Measurements from ENCODE around the gene AATF. TPM values are rescaled to one million over a fixed set of nuclear protein-coding genes. Genes with fewer than 3 reads are reported as not detected.

Gene AATF
- total and polyA plus RNA-seq, 2 of the 8 experiments (the other 6 are each of a cell fraction or from before 2014, with no cell fraction given) = 20.1 to 62.8 TPM

DNA sequence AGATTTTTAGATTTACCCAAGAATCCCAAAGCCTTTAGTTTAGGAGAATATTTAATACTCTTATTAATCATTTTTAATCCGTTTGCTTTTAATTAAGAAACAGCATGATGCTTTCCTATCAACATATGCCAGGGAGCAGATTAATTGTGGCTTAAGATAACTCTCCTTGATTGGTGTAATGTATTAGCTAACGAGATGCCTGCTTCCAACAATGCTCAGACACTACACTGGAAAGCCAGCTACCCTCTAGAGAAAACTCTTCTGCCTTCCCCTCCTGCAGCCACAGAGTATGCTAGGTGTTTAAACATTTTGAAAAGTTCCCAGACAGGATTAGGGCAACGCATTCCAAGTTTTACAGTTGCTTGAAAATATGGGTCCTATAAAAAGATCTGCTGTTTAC lies 142.2 kb downstream of the AATF start (continued):
- TF ChIP-seq, protein P1, sequence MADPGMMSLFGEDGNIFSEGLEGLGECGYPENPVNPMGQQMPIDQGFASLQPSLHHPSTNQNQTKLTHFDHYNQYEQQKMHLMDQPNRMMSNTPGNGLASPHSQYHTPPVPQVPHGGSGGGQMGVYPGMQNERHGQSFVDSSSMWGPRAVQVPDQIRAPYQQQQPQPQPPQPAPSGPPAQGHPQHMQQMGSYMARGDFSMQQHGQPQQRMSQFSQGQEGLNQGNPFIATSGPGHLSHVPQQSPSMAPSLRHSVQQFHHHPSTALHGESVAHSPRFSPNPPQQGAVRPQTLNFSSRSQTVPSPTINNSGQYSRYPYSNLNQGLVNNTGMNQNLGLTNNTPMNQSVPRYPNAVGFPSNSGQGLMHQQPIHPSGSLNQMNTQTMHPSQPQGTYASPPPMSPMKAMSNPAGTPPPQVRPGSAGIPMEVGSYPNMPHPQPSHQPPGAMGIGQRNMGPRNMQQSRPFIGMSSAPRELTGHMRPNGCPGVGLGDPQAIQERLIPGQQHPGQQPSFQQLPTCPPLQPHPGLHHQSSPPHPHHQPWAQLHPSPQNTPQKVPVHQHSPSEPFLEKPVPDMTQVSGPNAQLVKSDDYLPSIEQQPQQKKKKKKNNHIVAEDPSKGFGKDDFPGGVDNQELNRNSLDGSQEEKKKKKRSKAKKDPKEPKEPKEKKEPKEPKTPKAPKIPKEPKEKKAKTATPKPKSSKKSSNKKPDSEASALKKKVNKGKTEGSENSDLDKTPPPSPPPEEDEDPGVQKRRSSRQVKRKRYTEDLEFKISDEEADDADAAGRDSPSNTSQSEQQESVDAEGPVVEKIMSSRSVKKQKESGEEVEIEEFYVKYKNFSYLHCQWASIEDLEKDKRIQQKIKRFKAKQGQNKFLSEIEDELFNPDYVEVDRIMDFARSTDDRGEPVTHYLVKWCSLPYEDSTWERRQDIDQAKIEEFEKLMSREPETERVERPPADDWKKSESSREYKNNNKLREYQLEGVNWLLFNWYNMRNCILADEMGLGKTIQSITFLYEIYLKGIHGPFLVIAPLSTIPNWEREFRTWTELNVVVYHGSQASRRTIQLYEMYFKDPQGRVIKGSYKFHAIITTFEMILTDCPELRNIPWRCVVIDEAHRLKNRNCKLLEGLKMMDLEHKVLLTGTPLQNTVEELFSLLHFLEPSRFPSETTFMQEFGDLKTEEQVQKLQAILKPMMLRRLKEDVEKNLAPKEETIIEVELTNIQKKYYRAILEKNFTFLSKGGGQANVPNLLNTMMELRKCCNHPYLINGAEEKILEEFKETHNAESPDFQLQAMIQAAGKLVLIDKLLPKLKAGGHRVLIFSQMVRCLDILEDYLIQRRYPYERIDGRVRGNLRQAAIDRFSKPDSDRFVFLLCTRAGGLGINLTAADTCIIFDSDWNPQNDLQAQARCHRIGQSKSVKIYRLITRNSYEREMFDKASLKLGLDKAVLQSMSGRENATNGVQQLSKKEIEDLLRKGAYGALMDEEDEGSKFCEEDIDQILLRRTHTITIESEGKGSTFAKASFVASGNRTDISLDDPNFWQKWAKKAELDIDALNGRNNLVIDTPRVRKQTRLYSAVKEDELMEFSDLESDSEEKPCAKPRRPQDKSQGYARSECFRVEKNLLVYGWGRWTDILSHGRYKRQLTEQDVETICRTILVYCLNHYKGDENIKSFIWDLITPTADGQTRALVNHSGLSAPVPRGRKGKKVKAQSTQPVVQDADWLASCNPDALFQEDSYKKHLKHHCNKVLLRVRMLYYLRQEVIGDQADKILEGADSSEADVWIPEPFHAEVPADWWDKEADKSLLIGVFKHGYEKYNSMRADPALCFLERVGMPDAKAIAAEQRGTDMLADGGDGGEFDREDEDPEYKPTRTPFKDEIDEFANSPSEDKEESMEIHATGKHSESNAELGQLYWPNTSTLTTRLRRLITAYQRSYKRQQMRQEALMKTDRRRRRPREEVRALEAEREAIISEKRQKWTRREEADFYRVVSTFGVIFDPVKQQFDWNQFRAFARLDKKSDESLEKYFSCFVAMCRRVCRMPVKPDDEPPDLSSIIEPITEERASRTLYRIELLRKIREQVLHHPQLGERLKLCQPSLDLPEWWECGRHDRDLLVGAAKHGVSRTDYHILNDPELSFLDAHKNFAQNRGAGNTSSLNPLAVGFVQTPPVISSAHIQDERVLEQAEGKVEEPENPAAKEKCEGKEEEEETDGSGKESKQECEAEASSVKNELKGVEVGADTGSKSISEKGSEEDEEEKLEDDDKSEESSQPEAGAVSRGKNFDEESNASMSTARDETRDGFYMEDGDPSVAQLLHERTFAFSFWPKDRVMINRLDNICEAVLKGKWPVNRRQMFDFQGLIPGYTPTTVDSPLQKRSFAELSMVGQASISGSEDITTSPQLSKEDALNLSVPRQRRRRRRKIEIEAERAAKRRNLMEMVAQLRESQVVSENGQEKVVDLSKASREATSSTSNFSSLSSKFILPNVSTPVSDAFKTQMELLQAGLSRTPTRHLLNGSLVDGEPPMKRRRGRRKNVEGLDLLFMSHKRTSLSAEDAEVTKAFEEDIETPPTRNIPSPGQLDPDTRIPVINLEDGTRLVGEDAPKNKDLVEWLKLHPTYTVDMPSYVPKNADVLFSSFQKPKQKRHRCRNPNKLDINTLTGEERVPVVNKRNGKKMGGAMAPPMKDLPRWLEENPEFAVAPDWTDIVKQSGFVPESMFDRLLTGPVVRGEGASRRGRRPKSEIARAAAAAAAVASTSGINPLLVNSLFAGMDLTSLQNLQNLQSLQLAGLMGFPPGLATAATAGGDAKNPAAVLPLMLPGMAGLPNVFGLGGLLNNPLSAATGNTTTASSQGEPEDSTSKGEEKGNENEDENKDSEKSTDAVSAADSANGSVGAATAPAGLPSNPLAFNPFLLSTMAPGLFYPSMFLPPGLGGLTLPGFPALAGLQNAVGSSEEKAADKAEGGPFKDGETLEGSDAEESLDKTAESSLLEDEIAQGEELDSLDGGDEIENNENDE (IDR thresholded peaks at IDR 0.05; ENCODE audit: insufficient replicate concordance, low read length) = no peak
- TF ChIP-seq TBP (IDR thresholded peaks at IDR 0.05; ENCODE audit: low read depth, low read length) = no peak
- TF ChIP-seq BRCA1 (IDR thresholded peaks at IDR 0.05; ENCODE audit: low read depth, low read length) = no peak

Measured in H1 (cell line).